Fibroblast of skin of right quadriceps (primary cell): ENCODE results near the gene TMCO2.

Source experiments
- DNase-seq: peaks from one replicate; pipeline ENCODE4 v3.0.0-alpha.2; 2013

Gene TMCO2

GRCh38 chr1:40258445-40258769 lies 10.7 kb downstream of the TMCO2 start:
- no peak for DNase-seq

DNA sequence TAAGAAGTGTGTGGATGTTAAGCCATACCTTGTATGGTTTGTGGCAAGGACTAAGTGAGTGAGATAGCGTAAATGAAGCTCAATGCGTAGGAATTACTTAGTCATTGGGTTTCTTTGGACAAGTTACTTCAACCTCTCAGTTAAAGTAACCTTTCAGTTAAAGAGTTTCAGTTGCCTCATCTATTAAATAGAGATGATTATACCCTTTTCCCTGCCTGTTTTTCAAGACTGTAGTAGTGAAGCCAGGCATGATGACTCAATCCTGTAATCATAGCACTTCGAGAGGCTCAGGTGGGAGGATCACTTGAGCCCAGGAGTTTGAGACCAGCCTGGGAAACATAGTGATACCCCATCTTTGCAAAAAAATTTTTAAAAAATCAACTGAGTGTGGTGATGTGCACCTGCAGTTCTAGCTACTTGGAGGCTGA lies 16.6 kb downstream of the TMCO2 start:
- no peak for DNase-seq

GRCh38 chr1:40265298-40265697 lies 17.6 kb downstream of the TMCO2 start:
- DNase-seq = no peak

DNA sequence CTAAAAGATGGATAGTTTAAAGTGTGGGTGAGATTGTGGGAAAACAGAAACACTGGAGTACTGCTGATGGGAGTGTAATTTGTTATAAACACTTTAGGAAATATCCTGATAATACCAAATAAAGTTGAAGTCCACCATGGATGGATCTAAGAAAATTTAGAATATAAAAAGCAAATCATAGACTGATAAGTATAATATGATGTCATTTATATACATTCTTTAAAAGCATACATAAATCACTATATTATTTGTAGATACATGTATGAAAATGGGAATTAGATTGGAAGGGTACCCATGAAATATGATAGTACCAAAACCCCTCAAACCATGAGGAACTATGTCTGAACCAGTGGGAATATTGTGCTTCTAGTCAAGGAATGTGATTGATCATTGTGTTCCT lies 18.2 kb downstream of the TMCO2 start:
- DNase-seq = no peak

DNA sequence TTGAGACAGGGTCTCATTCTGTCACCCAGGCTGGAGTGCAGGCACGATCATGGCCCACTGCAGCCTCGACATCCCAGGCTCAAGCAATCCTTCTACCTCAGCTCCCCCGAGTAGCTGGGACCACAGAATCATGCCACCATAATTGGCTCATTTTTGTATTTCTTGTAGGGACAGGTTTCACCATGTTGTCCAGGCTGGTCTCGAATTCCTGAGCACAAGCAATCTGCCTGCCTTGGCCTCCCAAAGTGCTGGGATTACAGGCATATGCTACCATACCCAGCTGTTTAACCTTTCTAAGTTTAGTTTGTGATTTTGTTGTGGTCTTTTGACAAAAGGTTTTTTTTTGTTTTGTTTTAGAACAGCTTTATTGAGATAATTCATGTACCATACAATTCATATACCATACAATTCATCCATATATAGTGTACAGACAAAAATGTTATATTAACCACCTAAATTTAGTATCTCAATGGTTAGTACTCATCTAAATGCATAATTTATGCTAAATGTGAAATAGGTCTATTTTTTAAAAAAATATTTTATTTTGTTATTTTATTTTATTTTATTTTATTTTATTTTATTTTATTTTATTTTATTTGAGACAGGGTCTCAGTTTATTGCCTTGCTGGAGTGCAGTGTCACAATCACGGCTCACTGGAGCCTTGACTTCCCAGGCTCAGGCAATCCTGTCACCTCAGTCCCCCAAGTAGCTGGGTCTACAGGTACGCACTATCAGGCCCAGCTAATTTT lies 19.2 kb downstream of the TMCO2 start:
- no peak for DNase-seq

DNA sequence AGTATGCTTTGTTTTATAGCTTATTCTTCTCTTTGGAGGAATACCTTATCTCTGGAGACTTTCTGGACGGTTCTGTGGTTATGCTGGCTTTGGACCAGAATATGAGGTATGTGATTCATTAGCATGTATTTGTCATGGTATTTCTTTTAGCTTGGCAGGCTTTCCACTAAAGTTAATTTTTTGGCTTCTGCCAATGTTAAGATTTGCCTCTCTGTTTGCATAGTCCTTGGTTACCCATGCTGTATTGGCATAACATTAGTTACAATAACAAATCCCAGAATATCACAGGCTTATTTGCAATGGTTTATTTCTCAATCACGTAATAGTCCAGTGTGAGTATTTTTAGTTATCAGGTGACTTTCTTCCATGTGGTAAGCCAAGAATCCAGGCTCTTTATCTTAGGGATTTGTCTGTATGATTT lies 20.0 kb downstream of the TMCO2 start:
- DNase-seq = peak; percentile 94

GRCh38 chr1:40268211-40268610 lies 20.5 kb downstream of the TMCO2 start:
- DNase-seq = no peak

DNA sequence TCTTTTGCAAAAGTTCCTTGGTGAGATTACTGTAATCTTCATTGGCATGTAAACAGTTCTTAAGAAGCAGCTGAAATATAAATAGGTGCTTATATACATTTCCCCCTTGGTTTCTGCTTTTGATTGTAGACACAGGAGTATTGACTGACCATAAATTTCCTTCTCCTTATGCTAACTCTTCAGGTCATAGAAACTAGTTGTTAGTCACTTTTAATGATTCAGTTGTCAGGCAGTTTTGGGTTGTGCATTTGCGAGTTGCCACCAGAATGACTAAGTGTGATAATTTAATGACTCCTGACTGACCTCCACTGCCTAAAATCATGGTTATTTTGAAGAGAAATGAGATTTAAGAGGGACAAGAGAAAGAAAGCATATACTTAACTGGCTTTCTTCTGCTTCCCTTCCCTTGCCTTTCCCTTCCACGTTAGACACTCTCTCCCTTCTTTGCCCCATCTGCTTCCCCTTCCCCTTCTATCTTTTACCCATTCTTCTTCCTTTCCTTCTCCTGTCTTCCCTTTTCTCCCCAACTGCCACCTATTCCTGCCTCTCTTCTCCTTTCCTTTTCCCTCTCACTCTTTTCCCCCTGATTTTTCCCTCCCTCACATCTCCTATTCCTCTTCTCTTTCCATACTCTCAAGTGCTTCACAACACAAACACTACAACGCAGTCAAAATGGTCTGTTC lies 22.6 kb downstream of the TMCO2 start:
- peak; percentile 48 for DNase-seq

- no peak for DNase-seq
Observed at GRCh38 chr1:40272653-40273213, 25.0 kb downstream of the TMCO2 start.

GRCh38 chr1:40273547-40274166 lies 25.9 kb downstream of the TMCO2 start:
- no peak for DNase-seq

DNA sequence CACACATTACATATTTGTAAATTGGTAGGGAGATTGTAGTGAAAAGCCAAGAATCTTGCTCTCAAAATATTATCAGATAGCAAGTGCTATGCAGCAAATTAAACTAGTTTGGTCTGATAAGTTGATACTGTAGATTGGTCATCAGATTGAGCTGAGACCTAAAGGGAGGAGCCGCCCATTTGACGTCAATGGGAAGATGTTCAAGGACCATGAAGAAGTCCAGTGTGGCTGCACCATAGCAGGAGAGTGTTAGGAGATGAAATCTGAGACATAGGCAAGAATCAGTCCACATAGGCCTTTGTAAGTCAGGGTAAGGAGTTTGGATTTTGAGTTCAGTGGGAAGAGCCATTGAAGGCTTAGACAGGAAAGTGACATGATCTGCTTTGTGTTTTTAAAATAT lies 26.6 kb downstream of the TMCO2 start:
- DNase-seq = no peak

- no peak for DNase-seq
Observed at GRCh38 chr1:40276122-40276521, 28.4 kb downstream of the TMCO2 start.

- DNase-seq = no peak
Observed at GRCh38 chr1:40281853-40282252, 34.1 kb downstream of the TMCO2 start.

DNA sequence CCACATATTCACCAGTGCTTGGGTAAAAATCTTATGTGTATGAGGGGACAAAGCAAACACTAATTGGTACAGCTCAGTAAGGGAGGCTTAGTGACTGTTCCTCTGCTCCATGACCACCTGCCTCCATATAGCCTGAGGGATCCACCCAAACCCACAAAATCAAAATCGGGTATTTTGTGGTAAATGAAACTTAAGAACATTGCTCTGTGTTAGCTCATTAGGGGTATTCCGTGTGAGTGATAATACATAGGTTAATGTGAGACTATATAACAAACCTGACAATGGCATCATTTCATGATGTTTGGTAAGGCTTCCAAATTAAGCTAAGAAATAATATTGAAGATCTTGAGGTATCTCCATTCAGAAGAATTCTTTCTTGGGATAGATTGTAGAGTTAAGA lies 43.6 kb downstream of the TMCO2 start:
- DNase-seq = no peak

DNA sequence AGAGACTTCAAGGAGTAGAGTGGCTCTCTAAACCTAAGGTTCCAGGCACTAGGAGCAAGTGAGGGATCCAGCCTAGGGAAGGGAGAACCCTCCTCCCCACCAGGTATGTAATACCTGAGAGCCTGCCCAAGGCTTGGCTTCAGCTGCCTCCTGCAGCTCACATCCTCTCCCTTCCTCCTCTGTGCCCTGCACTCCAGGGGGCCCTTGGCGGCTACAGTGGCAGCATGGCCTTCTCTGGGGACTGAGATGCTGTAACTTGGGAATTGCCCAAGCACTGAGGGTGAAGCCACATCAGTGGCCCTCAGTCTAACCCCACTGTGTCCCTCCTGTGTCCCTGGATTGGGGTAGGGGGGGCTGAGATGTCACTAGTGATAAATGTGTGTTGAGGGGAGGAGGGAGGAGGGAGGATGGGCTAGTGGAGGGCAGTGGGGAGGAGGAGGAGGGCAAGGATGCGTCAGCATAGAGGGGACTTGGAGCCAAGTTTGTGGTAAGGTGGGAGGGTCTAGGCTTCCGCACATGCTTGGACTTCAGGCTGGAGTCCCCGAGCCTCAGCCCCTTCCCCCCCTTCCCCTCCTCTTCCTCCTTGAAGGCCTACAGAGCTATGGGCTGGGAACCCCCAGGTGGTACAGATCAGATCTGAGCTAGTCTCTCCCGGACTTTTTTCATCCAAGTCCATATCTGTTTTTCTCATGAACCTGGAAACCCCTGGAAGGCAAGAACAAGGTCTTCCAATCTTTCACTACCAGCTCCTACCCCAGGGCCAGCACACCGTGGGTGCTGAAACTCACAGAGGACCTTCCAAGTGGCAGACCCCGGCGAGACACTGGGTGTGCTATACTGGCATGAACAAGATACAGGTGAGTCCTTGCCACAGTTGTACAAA lies 51.9 kb downstream of the TMCO2 start:
- peak; percentile 47 for DNase-seq

DNA sequence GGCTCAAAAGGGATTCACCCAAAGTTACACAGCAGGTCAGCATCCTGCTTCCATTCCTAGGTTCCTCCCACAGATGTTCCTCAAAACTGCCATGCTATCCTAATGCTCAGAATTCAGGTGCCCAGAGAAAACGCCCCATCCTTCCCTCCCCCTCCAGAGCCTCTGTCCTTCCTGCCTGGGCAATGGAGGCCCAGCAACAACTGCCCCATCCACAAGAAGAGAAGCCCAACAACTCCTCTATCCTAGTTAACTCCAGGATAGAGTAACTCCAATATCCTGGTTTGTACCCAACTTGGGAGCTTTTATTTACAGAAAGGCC lies 52.5 kb downstream of the TMCO2 start:
- no peak for DNase-seq

GRCh38 chr1:40300651-40301050 lies 52.9 kb downstream of the TMCO2 start:
- DNase-seq = no peak

DNA sequence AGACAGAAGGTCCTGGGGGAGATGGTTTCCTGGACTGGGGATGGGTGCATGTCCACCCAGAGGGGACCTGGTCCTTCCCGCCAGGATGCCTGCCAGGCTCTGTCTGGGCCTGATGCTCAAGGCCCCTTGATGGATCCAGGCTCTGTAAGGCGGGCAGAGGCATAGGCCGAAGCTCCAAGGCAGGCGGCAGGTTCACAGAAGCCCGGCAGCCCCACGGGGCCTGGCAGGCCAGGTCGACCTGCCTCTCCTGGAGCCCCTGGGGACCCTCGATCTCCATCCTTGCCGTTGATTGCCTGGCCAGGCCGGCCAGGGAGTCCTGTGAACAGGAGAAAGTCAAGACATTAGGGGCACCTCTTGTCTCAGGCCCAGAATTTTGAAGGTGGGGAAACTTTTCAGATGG lies 53.3 kb downstream of the TMCO2 start:
- DNase-seq = no peak
